IPS-NIHi11 (cell line): ENCODE measurements around the gene ECSCR.

Experiments
- DNase-seq: peaks from one replicate; pipeline ENCODE4 v3.0.0; 2012; ENCODE audit warnings: mixed read lengths, low spot score

ECSCR gene

GRCh38 chr5:139473565-139473964 is 11.0 kb upstream of the ECSCR start:
- DNase-seq, result no peak

- peak; percentile 84 for DNase-seq
These were observed 10.6 kb upstream of the ECSCR start for GRCh38 chr5:139473105-139473504.

GRCh38 chr5:139472386-139473030 is 10.0 kb upstream of the ECSCR start:
- DNase-seq, result no peak

- no peak for DNase-seq
These were observed 8.3 kb upstream of the ECSCR start, which contains the start of gene SMIM33 for GRCh38 chr5:139470821-139471300. Gene SMIM33, plus strand, starts transcription at chr5:139471004. Its CDS starts 118 bp downstream, at chr5:139471122.

- DNase-seq, result peak; percentile 46
These were observed 5.9 kb upstream of the ECSCR start for GRCh38 chr5:139468421-139468931.

- DNase-seq, result no peak
These were observed 845 bp downstream of the ECSCR start for GRCh38 chr5:139461698-139462097.

GRCh38 chr5:139461176-139461575 is 1.4 kb downstream of the ECSCR start:
- no peak for DNase-seq

- no peak for DNase-seq
These were observed 2.1 kb downstream of the ECSCR start for GRCh38 chr5:139460455-139460854.

GRCh38 chr5:139459451-139459934 is 3.0 kb downstream of the ECSCR start:
- no peak for DNase-seq

- DNase-seq, result no peak
These were observed 3.7 kb downstream of the ECSCR start for GRCh38 chr5:139458580-139459407.

GRCh38 chr5:139457653-139458306 is 4.8 kb downstream of the ECSCR start:
- no peak for DNase-seq

- no peak for DNase-seq
These were observed 5.3 kb downstream of the ECSCR start for GRCh38 chr5:139457241-139457640.

GRCh38 chr5:139456776-139457175 is 5.8 kb downstream of the ECSCR start:
- DNase-seq, result no peak

GRCh38 chr5:139454568-139455290 is 7.8 kb downstream of the ECSCR start:
- no peak for DNase-seq

- no peak for DNase-seq
These were observed 8.6 kb downstream of the ECSCR start for GRCh38 chr5:139453683-139454567.

GRCh38 chr5:139451878-139452660 is 10.5 kb downstream of the ECSCR start:
- no peak for DNase-seq

- DNase-seq, result no peak
These were observed 11.4 kb downstream of the ECSCR start for GRCh38 chr5:139451176-139451575.

GRCh38 chr5:139446956-139447779 is 15.4 kb downstream of the ECSCR start:
- no peak for DNase-seq
